Stimulated activated naive CD4-positive, alpha-beta T cell (primary cell): ENCODE data around the gene FBLIM1.
A peak's percentile ranks its signal among the peaks of the same experiment; 100 is the strongest.
"Not testable (repeated sequence)": the region's sequence is repeated elsewhere in the genome, so short reads cannot be mapped to it uniquely, and the experiment has no call there.

Experiments
- DNase-seq, 6 experiments: peaks; one replicate each; lab custom pipeline; 2025; lab: John Stamatoyannopoulos, UW

Gene FBLIM1

GRCh38 chr1:15767941-15768340, 9.3 kb downstream of the FBLIM1 start:
- no peak for DNase-seq

- no peak for DNase-seq
Observed at GRCh38 chr1:15768388-15768787, 9.8 kb downstream of the FBLIM1 start.

GRCh38 chr1:15770313-15770962, 11.8 kb downstream of the FBLIM1 start:
- DNase-seq, result no peak

- DNase-seq, result no peak
Observed at GRCh38 chr1:15771836-15772515, 13.4 kb downstream of the FBLIM1 start.

GRCh38 chr1:15775706-15776105, 17.1 kb downstream of the FBLIM1 start:
- DNase-seq, result no peak

- no peak for DNase-seq
Observed at GRCh38 chr1:15777909-15778707, 19.5 kb downstream of the FBLIM1 start.

- DNase-seq, result no peak
Observed at GRCh38 chr1:15785683-15786082, 27.1 kb downstream of the FBLIM1 start.

- DNase-seq, result no peak
Observed at GRCh38 chr1:15786581-15786980, 28.0 kb downstream of the FBLIM1 start.

- no peak for DNase-seq
Observed at GRCh38 chr1:15788624-15789301, 30.2 kb downstream of the FBLIM1 start.

GRCh38 chr1:15796086-15796462, 37.5 kb downstream of the FBLIM1 start:
- no peak for DNase-seq

GRCh38 chr1:15797614-15798390, 39.2 kb downstream of the FBLIM1 start:
- DNase-seq, result no peak

- no peak for DNase-seq
Observed at GRCh38 chr1:15799004-15799867, 40.6 kb downstream of the FBLIM1 start.

- no peak for DNase-seq
Observed at GRCh38 chr1:15799928-15800835, 41.6 kb downstream of the FBLIM1 start.

GRCh38 chr1:15802234-15802965, 43.8 kb downstream of the FBLIM1 start:
- DNase-seq, result no peak

- DNase-seq, result peak in 3 of 6 experiments; percentile 1 to 17 (median 14)
Observed at GRCh38 chr1:15803380-15803779, 44.8 kb downstream of the FBLIM1 start.

- no peak for DNase-seq
Observed at GRCh38 chr1:15804060-15804459, 45.5 kb downstream of the FBLIM1 start.

GRCh38 chr1:15807121-15807520, 48.5 kb downstream of the FBLIM1 start:
- DNase-seq, result no peak

GRCh38 chr1:15807549-15807948, 49.0 kb downstream of the FBLIM1 start, which contains the start of gene UQCRHL:
Gene UQCRHL, minus strand, starts transcription at chr1:15807649. Its CDS starts 0 bp downstream, at chr1:15807649.
- DNase-seq, result not testable (repeated sequence)

GRCh38 chr1:15808955-15809354, 50.4 kb downstream of the FBLIM1 start:
- no peak for DNase-seq
